Upper lobe of left lung (tissue), 4 donors: ENCODE data around the gene PLEKHA8.
A peak's percentile ranks its signal among the peaks of the same experiment; 100 is the strongest.

Experiments
- CTCF ChIP-seq, 6 experiments: fragments of 450-650 bp in 4 of 6; fragments of 200-600 bp in 2 of 6; sonication (generic) in 2 of 6; IDR thresholded peaks; one replicate each; pipeline ENCODE4 v1.5.1; 2016 to 2019; ENCODE audit warnings: antibody characterized with exemption in 6 of 6
- EP300 ChIP-seq, 4 donors: sonication (generic); formaldehyde crosslinking; IDR thresholded peaks; one replicate each; pipeline ENCODE4 v1.5.1; 2017; ENCODE audit warnings: antibody characterized with exemption in 4 of 4, control low read depth in 2 of 4
- POLR2A ChIP-seq, 4 donors: fragments of 450-650 bp; IDR thresholded peaks; one replicate each; pipeline ENCODE4 v1.5.1; 2016 to 2017; ENCODE audit warnings: antibody characterized with exemption in 4 of 4, mild to moderate bottlenecking in 2 of 4
- POLR2AphosphoS5 ChIP-seq, 2 donors: sonication (generic); formaldehyde crosslinking; IDR thresholded peaks; one replicate each; pipeline ENCODE4 v1.5.1; 2017; ENCODE audit warnings: antibody characterized with exemption in 2 of 2

GRCh38 chr7:30135301-30136116, 107.3 kb downstream of the PLEKHA8 start:
- no peak for TF ChIP-seq CTCF (IDR thresholded peaks at IDR 0.05)
- peak; percentile 28 to 57 for TF ChIP-seq POLR2AphosphoS5 (IDR thresholded peaks at IDR 0.05)
- TF ChIP-seq POLR2A (IDR thresholded peaks at IDR 0.05): peak in 2 of 4 donors; percentile 59 to 62
- TF ChIP-seq EP300 (IDR thresholded peaks at IDR 0.05): peak in 1 of 4 donors; percentile 3
